ENCODE measurements around the gene USP54. TPM values are rescaled to one million over a fixed set of nuclear protein-coding genes. Genes with fewer than 3 reads are reported as not detected.

The USP54 gene
- total and polyA plus RNA-seq, 9 of the 15 experiments (the other 6 are each of a cell fraction or from before 2014, with no cell fraction given) = 3.8 to 40.1 (median 16.9) TPM

DNA sequence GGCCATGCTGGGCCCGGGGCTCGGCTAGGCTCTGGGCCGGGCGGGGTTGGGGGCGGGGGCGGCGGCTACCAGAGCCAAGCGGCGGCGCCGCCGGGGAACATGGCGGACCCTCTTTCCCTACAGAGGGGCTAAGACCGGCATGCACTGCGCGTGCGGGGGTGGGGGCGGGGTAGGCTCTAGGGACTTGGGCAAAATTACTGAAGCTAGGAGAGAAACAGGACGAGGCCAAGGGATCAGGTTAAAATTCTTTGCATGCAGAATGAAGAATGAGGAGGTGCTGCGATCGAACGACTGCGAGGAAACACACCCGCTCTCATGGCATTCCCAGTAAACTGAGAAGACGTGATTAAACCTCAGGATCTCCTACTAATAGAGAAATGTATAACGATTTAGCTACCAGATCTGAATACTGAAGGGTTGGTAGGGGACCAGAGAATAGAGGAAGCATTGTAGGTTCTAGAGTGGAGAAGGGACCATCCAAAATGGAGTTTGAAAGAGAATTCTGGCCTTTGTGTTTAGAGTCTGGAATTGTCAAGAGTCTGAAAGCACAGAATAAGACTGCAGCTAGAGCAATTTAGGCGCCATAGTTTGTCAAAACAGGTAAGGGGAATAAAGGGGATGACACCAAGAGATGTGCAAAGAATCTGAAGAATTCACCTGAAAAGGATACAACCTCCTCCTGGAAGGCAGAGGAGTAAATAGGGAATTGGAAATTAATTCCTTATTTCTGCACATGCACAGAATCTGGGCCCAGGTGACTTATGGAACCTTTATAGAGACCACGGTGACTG lies 95.1 kb downstream of the USP54 start, which contains the start of gene PPP3CB (continued):
- TF ChIP-seq ZNF830 (CRISPR knock-in tag; IDR thresholded peaks at IDR 0.05) (no peak), NFIC (IDR thresholded peaks at IDR 0.05) (peak; percentile 48), SNIP1 (IDR thresholded peaks at IDR 0.05; ENCODE audit: low read depth) (no peak), NRF1 (conservative IDR thresholded peaks at IDR 0.05 in 1 of 2, IDR thresholded peaks at IDR 0.05 in 1 of 2) (peak; percentile 77 to 81), FOXP1 (CRISPR knock-in tag; IDR thresholded peaks at IDR 0.05) (0 out of 2 replicates have a peak, but pooled peaks have one; percentile 64), DNMT1 (IDR thresholded peaks at IDR 0.05) (no peak), KLF10 (CRISPR knock-in tag; IDR thresholded peaks at IDR 0.05) (no peak), RREB1 (CRISPR knock-in tag; IDR thresholded peaks at IDR 0.05) (no peak), ADNP (tag; IDR thresholded peaks at IDR 0.05) (no peak), SMC3 (conservative IDR thresholded peaks at IDR 0.05; ENCODE audit: insufficient read depth, low read depth, low read length) (no peak), PML (IDR thresholded peaks at IDR 0.05; ENCODE audit: low read length) (no peak), PBX2 (CRISPR knock-in tag; IDR thresholded peaks at IDR 0.05; ENCODE audit: low read depth) (no peak), PBX2 (tag; conservative IDR thresholded peaks at IDR 0.05; ENCODE audit: low read depth) (no peak), LEF1 (IDR thresholded peaks at IDR 0.05) (no peak), CHD2 (IDR thresholded peaks at IDR 0.05; ENCODE audit: low read depth, low read length) (peak; percentile 76), MED1 (CRISPR knock-in tag; IDR thresholded peaks at IDR 0.05; ENCODE audit: borderline replicate concordance) (no peak)
- TF ChIP-seq, protein P1, sequence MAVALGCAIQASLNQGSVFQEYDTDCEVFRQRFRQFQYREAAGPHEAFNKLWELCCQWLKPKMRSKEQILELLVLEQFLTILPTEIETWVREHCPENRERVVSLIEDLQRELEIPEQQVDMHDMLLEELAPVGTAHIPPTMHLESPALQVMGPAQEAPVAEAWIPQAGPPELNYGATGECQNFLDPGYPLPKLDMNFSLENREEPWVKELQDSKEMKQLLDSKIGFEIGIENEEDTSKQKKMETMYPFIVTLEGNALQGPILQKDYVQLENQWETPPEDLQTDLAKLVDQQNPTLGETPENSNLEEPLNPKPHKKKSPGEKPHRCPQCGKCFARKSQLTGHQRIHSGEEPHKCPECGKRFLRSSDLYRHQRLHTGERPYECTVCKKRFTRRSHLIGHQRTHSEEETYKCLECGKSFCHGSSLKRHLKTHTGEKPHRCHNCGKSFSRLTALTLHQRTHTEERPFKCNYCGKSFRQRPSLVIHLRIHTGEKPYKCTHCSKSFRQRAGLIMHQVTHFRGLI (CRISPR knock-in tag; IDR thresholded peaks at IDR 0.05) = no peak
- TF ChIP-seq, protein P2, sequence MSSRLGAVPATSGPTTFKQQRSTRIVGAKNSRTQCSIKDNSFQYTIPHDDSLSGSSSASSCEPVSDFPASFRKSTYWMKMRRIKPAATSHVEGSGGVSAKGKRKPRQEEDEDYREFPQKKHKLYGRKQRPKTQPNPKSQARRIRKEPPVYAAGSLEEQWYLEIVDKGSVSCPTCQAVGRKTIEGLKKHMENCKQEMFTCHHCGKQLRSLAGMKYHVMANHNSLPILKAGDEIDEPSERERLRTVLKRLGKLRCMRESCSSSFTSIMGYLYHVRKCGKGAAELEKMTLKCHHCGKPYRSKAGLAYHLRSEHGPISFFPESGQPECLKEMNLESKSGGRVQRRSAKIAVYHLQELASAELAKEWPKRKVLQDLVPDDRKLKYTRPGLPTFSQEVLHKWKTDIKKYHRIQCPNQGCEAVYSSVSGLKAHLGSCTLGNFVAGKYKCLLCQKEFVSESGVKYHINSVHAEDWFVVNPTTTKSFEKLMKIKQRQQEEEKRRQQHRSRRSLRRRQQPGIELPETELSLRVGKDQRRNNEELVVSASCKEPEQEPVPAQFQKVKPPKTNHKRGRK (tag; IDR thresholded peaks at IDR 0.05) = no peak

Data from K562 (cell line).